Measurements from ENCODE around the gene PLPPR3. TPM values are rescaled to one million over a fixed set of nuclear protein-coding genes. Genes with fewer than 3 reads are reported as not detected.

PLPPR3 gene
- total and polyA plus RNA-seq, 9 of the 15 experiments (the other 6 are each of a cell fraction or from before 2014, with no cell fraction given), result 0.01 to 48.2 (median 8.6) TPM

DNA sequence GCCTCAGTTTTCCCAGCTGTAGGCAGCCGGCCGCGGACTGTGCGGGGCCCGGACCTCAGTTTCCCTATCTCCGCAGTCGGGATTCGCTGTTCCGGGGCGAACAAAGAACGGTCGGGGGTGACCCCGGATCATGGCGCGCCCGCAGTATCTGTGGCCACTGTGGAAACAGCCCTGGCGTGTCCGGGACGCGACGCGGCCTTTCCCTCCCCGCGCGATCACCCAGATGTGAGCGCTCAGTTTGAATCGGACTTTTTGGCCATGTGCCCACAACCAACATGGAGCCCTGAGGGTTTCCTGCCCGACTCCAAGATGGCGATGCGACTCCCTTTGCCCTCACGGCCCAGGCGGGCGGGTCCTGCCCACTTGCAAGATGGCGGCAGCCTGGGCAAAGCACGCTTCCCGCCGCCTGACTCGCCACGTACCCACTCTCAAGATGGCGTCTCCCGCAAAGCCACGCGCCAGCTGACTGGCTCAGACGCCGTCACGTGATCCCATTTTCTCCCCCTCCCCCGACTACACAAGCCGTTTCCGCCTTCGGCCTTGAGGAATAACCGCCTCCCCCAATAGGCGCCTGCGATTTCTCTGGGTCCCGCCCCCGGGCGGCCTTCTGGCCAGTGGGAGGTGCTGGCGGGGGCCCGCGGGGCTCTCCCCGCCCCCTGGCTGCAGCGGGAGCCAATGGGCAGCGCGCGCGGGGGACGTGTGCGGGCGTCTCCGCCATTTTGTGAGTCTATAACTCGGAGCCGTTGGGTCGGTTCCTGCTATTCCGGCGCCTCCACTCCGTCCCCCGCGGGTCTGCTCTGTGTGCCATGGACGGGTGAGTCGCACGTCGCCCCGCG, 24.8 kb downstream of the PLPPR3 start, which contains the start of gene PTBP1 (continued):
- TF ChIP-seq HNRNPLL (IDR thresholded peaks at IDR 0.05; ENCODE audit: low read depth, low read length, poor library complexity, severe bottlenecking) (peak; percentile 57), STAG1 (CRISPR knock-in tag; IDR thresholded peaks at IDR 0.05; ENCODE audit: borderline replicate concordance) (no peak), TCF7L2 (IDR thresholded peaks at IDR 0.05; ENCODE audit: low read depth, low read length) (peak; percentile 74), ZNF589 (CRISPR knock-in tag; IDR thresholded peaks at IDR 0.05; ENCODE audit: low read depth) (no peak; the same call in 1 of the 2 replicates), ZNF445 (CRISPR knock-in tag; IDR thresholded peaks at IDR 0.05; ENCODE audit: low read depth) (no peak), TAF7 (tag; IDR thresholded peaks at IDR 0.05) (peak; percentile 79)
- TF ChIP-seq, protein P1, sequence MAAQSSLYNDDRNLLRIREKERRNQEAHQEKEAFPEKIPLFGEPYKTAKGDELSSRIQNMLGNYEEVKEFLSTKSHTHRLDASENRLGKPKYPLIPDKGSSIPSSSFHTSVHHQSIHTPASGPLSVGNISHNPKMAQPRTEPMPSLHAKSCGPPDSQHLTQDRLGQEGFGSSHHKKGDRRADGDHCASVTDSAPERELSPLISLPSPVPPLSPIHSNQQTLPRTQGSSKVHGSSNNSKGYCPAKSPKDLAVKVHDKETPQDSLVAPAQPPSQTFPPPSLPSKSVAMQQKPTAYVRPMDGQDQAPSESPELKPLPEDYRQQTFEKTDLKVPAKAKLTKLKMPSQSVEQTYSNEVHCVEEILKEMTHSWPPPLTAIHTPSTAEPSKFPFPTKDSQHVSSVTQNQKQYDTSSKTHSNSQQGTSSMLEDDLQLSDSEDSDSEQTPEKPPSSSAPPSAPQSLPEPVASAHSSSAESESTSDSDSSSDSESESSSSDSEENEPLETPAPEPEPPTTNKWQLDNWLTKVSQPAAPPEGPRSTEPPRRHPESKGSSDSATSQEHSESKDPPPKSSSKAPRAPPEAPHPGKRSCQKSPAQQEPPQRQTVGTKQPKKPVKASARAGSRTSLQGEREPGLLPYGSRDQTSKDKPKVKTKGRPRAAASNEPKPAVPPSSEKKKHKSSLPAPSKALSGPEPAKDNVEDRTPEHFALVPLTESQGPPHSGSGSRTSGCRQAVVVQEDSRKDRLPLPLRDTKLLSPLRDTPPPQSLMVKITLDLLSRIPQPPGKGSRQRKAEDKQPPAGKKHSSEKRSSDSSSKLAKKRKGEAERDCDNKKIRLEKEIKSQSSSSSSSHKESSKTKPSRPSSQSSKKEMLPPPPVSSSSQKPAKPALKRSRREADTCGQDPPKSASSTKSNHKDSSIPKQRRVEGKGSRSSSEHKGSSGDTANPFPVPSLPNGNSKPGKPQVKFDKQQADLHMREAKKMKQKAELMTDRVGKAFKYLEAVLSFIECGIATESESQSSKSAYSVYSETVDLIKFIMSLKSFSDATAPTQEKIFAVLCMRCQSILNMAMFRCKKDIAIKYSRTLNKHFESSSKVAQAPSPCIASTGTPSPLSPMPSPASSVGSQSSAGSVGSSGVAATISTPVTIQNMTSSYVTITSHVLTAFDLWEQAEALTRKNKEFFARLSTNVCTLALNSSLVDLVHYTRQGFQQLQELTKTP (IDR thresholded peaks at IDR 0.05; ENCODE audit: low read depth in 1 of 2, partially characterized antibody in 2 of 2), result peak in 1 of 2 experiments; percentile 90
- TF ChIP-seq, protein P2, sequence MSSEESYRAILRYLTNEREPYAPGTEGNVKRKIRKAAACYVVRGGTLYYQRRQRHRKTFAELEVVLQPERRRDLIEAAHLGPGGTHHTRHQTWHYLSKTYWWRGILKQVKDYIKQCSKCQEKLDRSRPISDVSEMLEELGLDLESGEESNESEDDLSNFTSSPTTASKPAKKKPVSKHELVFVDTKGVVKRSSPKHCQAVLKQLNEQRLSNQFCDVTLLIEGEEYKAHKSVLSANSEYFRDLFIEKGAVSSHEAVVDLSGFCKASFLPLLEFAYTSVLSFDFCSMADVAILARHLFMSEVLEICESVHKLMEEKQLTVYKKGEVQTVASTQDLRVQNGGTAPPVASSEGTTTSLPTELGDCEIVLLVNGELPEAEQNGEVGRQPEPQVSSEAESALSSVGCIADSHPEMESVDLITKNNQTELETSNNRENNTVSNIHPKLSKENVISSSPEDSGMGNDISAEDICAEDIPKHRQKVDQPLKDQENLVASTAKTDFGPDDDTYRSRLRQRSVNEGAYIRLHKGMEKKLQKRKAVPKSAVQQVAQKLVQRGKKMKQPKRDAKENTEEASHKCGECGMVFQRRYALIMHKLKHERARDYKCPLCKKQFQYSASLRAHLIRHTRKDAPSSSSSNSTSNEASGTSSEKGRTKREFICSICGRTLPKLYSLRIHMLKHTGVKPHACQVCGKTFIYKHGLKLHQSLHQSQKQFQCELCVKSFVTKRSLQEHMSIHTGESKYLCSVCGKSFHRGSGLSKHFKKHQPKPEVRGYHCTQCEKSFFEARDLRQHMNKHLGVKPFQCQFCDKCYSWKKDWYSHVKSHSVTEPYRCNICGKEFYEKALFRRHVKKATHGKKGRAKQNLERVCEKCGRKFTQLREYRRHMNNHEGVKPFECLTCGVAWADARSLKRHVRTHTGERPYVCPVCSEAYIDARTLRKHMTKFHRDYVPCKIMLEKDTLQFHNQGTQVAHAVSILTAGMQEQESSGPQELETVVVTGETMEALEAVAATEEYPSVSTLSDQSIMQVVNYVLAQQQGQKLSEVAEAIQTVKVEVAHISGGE (CRISPR knock-in tag; IDR thresholded peaks at IDR 0.05), result peak in 1 of 3 experiments; percentile 20; a peak in 1 of 6 replicates
- TF ChIP-seq, protein P3, sequence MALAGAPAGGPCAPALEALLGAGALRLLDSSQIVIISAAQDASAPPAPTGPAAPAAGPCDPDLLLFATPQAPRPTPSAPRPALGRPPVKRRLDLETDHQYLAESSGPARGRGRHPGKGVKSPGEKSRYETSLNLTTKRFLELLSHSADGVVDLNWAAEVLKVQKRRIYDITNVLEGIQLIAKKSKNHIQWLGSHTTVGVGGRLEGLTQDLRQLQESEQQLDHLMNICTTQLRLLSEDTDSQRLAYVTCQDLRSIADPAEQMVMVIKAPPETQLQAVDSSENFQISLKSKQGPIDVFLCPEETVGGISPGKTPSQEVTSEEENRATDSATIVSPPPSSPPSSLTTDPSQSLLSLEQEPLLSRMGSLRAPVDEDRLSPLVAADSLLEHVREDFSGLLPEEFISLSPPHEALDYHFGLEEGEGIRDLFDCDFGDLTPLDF (CRISPR knock-in tag; IDR thresholded peaks at IDR 0.05), result peak; percentile 98

Data from K562 (cell line).